OCI-LY3 (cell line): ENCODE measurements around the gene FBXO41.

Source experiments
- H2AFZ ChIP-seq: fragments of 200-600, 300-600 bp; shearing (Covaris generic); 2 replicates; pipeline ENCODE4 v1.6.0; 2014; ENCODE audit warnings: antibody characterized with exemption, low read depth, low read length
- H3K27ac ChIP-seq: fragments of 200-600, 300-600 bp; sonication (generic); 2 replicates; pipeline ENCODE4 v1.5.1; 2014; ENCODE audit warnings: mild to moderate bottlenecking, low read length, moderate library complexity, mixed read lengths
- H3K27me3 ChIP-seq: fragments of 200-600, 300-600 bp; sonication (generic); 2 replicates; pipeline ENCODE4 v1.6.1; 2014; ENCODE audit warnings: low read depth, low read length, mixed read lengths
- H3K36me3 ChIP-seq: fragments of 200-600, 300-600 bp; sonication (generic); replicated peaks from 2 replicates; pipeline ENCODE3; 2014; ENCODE audit warnings: low read depth, low read length, mixed read lengths
- H3K4me1 ChIP-seq: fragments of 300-600, 200-600 bp; sonication (generic); 2 replicates; pipeline ENCODE4 v1.6.1; 2014; ENCODE audit warnings: low read length, mixed read lengths
- H3K4me2 ChIP-seq: fragments of 200-600, 300-600 bp; sonication (generic); 2 replicates; pipeline ENCODE4 v1.6.1; 2014; ENCODE audit warnings: low read length, mixed read lengths
- H3K4me3 ChIP-seq: fragments of 300-600, 200-600 bp; sonication (generic); 2 replicates; pipeline ENCODE4 v1.5.1; 2014; ENCODE audit warnings: antibody characterized with exemption, mild to moderate bottlenecking, low read length, moderate library complexity
- H3K79me2 ChIP-seq: fragments of 300-600, 200-600 bp; shearing (Covaris generic); 2 replicates; pipeline ENCODE4 v1.6.1; 2014; ENCODE audit warnings: mild to moderate bottlenecking, low read length, mixed read lengths
- H3K9ac ChIP-seq: fragments of 300-600, 200-600 bp; shearing (Covaris generic); 2 replicates; pipeline ENCODE4 v1.6.0; 2014; ENCODE audit warnings: mild to moderate bottlenecking, low read length, moderate library complexity
- H3K9me3 ChIP-seq: fragments of 200-600, 300-600 bp; shearing (Covaris generic); 2 replicates; pipeline ENCODE4 v1.6.1; 2014; ENCODE audit warnings: low read length, mixed read lengths; ENCODE audit not compliant: insufficient read depth
- H4K20me1 ChIP-seq: fragments of 200-600, 300-600 bp; sonication (generic); 2 replicates; pipeline ENCODE4 v1.6.1; 2016; ENCODE audit warnings: low read length, mixed read lengths; ENCODE audit not compliant: insufficient read depth
- EZH2phosphoT487 ChIP-seq: fragments of 200-600 bp; shearing (Covaris generic); IDR thresholded peaks from 2 replicates; pipeline ENCODE4 v1.6.1; 2018; ENCODE audit warnings: antibody characterized with exemption, mixed run types, low read depth
- TF ChIP-seq, protein P1 (sequence below): fragments of 200-600, 300-600 bp; sonication (generic); IDR thresholded peaks from 2 replicates; pipeline ENCODE4 v1.5.1; 2014; ENCODE audit warnings: antibody characterized with exemption, low read length, low read depth

The FBXO41 gene

DNA sequence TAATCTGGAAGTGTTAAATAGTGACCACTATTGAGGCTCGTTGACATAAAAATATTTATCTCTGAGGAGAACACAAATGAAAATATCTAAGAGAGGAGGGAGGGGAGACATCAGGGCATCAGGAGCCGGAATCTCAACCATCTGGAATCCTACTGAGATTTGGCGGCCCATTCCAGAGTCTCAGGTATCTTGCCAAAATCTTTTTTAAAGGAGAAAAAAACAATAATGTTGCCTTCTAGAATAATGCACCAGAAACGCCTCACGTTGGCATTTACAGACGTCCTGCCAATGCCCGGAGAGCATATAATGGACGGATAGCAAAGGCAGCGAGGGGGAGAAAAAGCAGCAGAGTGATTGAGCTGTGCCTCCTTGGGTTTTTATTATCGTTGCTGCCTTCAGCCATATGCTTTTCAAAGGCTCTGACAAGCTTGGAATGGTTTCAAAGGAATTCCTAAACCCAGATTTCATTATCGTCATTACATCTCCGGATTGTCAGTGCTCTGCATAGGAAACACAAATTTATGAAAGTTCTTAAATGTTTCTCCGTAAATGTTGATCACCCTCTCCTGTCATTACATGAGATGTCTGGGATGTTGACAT, 39.9 kb upstream of the FBXO41 start:
- Histone ChIP-seq H3K79me2 (no peaks in the 10 kb centered on the region), H4K20me1 (no peaks in the 10 kb centered on the region), H3K4me2 (no peak overlapping the region), H3K27me3 (peaks cover 42% of the 10 kb centered on the region), H3K9ac (no peak overlapping the region), H3K4me3 (no peak overlapping the region), H2AFZ (no peak overlapping the region), H3K9me3 (no peaks in the 10 kb centered on the region), H3K4me1 (no peaks in the 10 kb centered on the region), H3K27ac (no peak overlapping the region), H3K36me3 (no peaks in the 10 kb centered on the region)
- TF ChIP-seq EZH2phosphoT487: no peak
- TF ChIP-seq, protein P1, sequence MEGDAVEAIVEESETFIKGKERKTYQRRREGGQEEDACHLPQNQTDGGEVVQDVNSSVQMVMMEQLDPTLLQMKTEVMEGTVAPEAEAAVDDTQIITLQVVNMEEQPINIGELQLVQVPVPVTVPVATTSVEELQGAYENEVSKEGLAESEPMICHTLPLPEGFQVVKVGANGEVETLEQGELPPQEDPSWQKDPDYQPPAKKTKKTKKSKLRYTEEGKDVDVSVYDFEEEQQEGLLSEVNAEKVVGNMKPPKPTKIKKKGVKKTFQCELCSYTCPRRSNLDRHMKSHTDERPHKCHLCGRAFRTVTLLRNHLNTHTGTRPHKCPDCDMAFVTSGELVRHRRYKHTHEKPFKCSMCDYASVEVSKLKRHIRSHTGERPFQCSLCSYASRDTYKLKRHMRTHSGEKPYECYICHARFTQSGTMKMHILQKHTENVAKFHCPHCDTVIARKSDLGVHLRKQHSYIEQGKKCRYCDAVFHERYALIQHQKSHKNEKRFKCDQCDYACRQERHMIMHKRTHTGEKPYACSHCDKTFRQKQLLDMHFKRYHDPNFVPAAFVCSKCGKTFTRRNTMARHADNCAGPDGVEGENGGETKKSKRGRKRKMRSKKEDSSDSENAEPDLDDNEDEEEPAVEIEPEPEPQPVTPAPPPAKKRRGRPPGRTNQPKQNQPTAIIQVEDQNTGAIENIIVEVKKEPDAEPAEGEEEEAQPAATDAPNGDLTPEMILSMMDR: no peak

DNA sequence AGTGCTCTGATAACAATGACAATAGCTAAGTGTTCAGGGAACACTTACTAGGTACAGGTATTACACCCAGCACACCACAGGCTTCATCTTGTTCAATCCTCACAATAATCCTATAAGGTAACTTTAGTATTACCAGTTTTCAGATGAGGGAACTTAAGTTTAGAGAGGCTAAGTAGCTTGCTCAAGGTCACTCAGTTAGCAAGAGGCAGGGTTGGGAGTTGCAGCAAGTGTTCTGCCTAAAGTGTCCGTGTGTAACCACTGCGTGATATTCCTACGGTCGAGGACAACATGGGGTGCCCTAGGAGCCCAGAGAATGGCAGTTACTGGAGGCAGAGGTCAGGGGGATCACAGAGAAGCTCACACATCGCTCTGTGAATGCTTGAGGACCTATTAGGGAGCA, 39.3 kb upstream of the FBXO41 start:
- H3K27me3 ChIP-seq: peaks cover 42% of the 10 kb centered on the region

DNA sequence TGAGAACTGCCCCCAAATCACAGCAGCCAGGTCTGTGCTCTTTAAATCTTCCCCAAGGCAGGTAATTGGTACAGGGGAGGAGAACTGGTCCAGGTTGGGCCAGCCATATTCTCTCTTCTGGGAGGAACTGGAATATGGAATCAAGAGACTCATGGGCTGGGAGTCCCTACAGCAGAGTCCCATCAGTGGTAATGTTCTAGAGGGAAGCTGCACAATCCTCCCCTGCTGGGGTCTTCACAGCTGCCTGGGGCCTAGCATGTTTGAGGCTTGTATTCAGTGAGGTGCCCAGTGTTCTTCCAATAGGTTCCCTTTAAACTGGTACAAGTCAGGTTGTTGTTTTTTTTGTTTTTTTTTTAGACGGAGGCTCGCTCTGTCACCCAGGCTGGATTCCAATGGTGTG, 30.2 kb upstream of the FBXO41 start:
- Histone ChIP-seq H4K20me1 (no peaks in the 10 kb centered on the region), H3K27me3 (peaks cover 14% of the 10 kb centered on the region), H3K4me3 (no peak overlapping the region), H3K27ac (no peak overlapping the region), H3K9me3 (no peaks in the 10 kb centered on the region), H3K79me2 (no peaks in the 10 kb centered on the region), H3K9ac (no peak overlapping the region), H3K4me2 (no peak overlapping the region), H2AFZ (no peak overlapping the region), H3K36me3 (no peaks in the 10 kb centered on the region), H3K4me1 (no peaks in the 10 kb centered on the region)
- TF ChIP-seq, protein P1: no peak
- no peak for TF ChIP-seq EZH2phosphoT487

More for the DNA sequence above, 39.3 kb upstream of the FBXO41 start:
- H3K4me2 ChIP-seq: no peak overlapping the region
- TF ChIP-seq, protein P1: no peak
- TF ChIP-seq EZH2phosphoT487: no peak
- no peak overlapping the region for H3K4me3 ChIP-seq
- H3K9ac ChIP-seq: no peak overlapping the region
- no peak overlapping the region for H2AFZ ChIP-seq
- no peaks in the 10 kb centered on the region for H3K4me1 ChIP-seq
- no peaks in the 10 kb centered on the region for H3K79me2 ChIP-seq
- H3K27ac ChIP-seq: no peak overlapping the region
- H3K9me3 ChIP-seq: no peaks in the 10 kb centered on the region
- H4K20me1 ChIP-seq: no peaks in the 10 kb centered on the region
- H3K36me3 ChIP-seq: no peaks in the 10 kb centered on the region

DNA sequence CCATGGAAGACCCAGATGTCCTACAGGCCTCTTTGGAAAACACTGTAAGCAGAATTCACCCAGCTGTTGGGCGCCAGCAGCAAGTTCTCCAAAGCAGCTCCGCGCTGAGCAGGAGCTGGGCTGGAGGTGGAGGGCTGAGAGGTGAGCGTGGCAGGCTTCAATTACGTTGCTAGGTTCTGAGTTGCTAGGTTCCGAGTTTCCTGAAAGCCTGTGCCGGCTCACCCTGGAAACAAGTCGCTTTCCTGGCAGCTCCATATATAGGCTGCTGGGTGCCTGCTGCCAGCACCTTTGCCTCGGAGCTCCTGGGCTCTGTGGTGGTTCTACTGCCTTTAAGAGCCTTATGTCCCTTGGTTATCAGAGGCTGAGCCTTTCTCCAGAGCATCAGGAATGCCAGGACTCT, 23.4 kb upstream of the FBXO41 start:
- Histone ChIP-seq H3K27me3 (no peaks in the 10 kb centered on the region), H4K20me1 (no peaks in the 10 kb centered on the region), H3K36me3 (no peaks in the 10 kb centered on the region), H3K27ac (no peak overlapping the region), H3K9me3 (no peaks in the 10 kb centered on the region), H3K4me2 (no peak overlapping the region), H3K9ac (no peak overlapping the region), H3K4me1 (no peaks in the 10 kb centered on the region), H3K79me2 (no peaks in the 10 kb centered on the region), H2AFZ (no peak overlapping the region), H3K4me3 (no peak overlapping the region)
- no peak for TF ChIP-seq EZH2phosphoT487
- TF ChIP-seq, protein P1: no peak
